H9 (cell line): ENCODE data around the gene FCHO1. TPM values are rescaled to one million over a fixed set of nuclear protein-coding genes. Genes with fewer than 3 reads are reported as not detected.

Experiments used
- DNase-seq: peaks from one replicate; pipeline ENCODE4 v3.0.0-alpha.2; 2017
- H2AFZ ChIP-seq: one replicate; pipeline ENCODE4 v1.6.1; 2013; ENCODE audit warnings: mild to moderate bottlenecking, low read length, control low read depth, moderate library complexity
- H2AK5ac ChIP-seq: 2 replicates; pipeline ENCODE4 v1.6.1; 2013; ENCODE audit warnings: low read length, control low read depth, mixed read lengths; ENCODE audit not compliant: insufficient read length
- H2BK120ac ChIP-seq: one replicate; pipeline ENCODE4 v1.6.1; 2013; ENCODE audit warnings: low read depth, mild to moderate bottlenecking, low read length, control low read depth, inconsistent platforms; ENCODE audit not compliant: poor library complexity, severe bottlenecking
- H2BK12ac ChIP-seq: 2 replicates; pipeline ENCODE4 v1.6.1; 2013; ENCODE audit warnings: low read length, control low read depth, mixed read lengths, low read depth; ENCODE audit not compliant: insufficient read length
- H2BK15ac ChIP-seq: 2 replicates; pipeline ENCODE4 v1.6.1; 2013; ENCODE audit warnings: low read depth, low read length, control low read depth
- H2BK20ac ChIP-seq: one replicate; pipeline ENCODE4 v1.6.1; 2013; ENCODE audit warnings: low read depth, mild to moderate bottlenecking, low read length, control low read depth, inconsistent platforms; ENCODE audit not compliant: poor library complexity, severe bottlenecking
- H2BK5ac ChIP-seq: 2 replicates; pipeline ENCODE4 v1.6.1; 2013; ENCODE audit warnings: low read length, control low read depth, mixed read lengths; ENCODE audit not compliant: insufficient read length
- H3K14ac ChIP-seq: 2 replicates; pipeline ENCODE4 v1.6.1; 2013; ENCODE audit warnings: low read length, control low read depth; ENCODE audit not compliant: insufficient read depth
- H3K18ac ChIP-seq: 2 replicates; pipeline ENCODE4 v1.6.1; 2013; ENCODE audit warnings: low read depth, mild to moderate bottlenecking, mixed read lengths, low read length, control low read depth; ENCODE audit not compliant: insufficient read length
- H3K23ac ChIP-seq: 2 replicates; pipeline ENCODE4 v1.6.1; 2013; ENCODE audit warnings: low read length, control low read depth, mixed read lengths, low read depth; ENCODE audit not compliant: insufficient read length
- H3K23me2 ChIP-seq: 2 replicates; pipeline ENCODE4 v1.6.1; 2013; ENCODE audit warnings: low read depth, mild to moderate bottlenecking, mixed read lengths, low read length, control low read depth; ENCODE audit not compliant: insufficient read length, poor library complexity, severe bottlenecking
- H3K27ac ChIP-seq: 2 replicates; pipeline ENCODE4 v1.5.1; 2013; ENCODE audit warnings: low read length, control low read depth, mixed read lengths, low read depth; ENCODE audit not compliant: insufficient read length
- H3K27me3 ChIP-seq: 2 replicates; pipeline ENCODE4 v1.6.1; 2013; ENCODE audit warnings: low read length, control low read depth, inconsistent platforms; ENCODE audit not compliant: insufficient read depth
- H3K4ac ChIP-seq: 2 replicates; pipeline ENCODE4 v1.6.1; 2013; ENCODE audit warnings: low read depth, mild to moderate bottlenecking, control low read depth, inconsistent platforms, low read length, moderate library complexity
- H3K4me1 ChIP-seq: 2 replicates; pipeline ENCODE4 v1.6.1; 2013; ENCODE audit warnings: low read length, control low read depth, inconsistent platforms; ENCODE audit not compliant: insufficient read depth
- H3K4me2 ChIP-seq: 2 replicates; pipeline ENCODE4 v1.6.1; 2013; ENCODE audit warnings: low read length, control low read depth, mixed read lengths; ENCODE audit not compliant: insufficient read length, insufficient read depth
- H3K56ac ChIP-seq: 2 replicates; pipeline ENCODE4 v1.6.1; 2013; ENCODE audit warnings: low read depth, mild to moderate bottlenecking, mixed read lengths, low read length, control low read depth; ENCODE audit not compliant: insufficient read length
- H3K79me1 ChIP-seq: 2 replicates; pipeline ENCODE4 v1.6.1; 2013; ENCODE audit warnings: low read depth, mild to moderate bottlenecking, moderate library complexity, low read length, control low read depth, inconsistent platforms; ENCODE audit not compliant: insufficient read depth, poor library complexity, severe bottlenecking
- H3K79me2 ChIP-seq: 2 replicates; pipeline ENCODE4 v1.6.1; 2013; ENCODE audit warnings: low read length, control low read depth, inconsistent platforms; ENCODE audit not compliant: insufficient read depth
- H3K9ac ChIP-seq: 2 replicates; pipeline ENCODE4 v1.6.1; 2013; ENCODE audit warnings: low read length, control low read depth, mixed read lengths; ENCODE audit not compliant: insufficient read length; ENCODE audit errors: extremely low read depth
- H3K9me3 ChIP-seq: one replicate; pipeline ENCODE4 v1.6.1; 2013; ENCODE audit warnings: low read depth, low read length, inconsistent platforms; ENCODE audit not compliant: control insufficient read depth
- H3T11ph ChIP-seq: one replicate; pipeline ENCODE4 v1.6.1; 2013; ENCODE audit warnings: mild to moderate bottlenecking, low read length, control low read depth, inconsistent platforms
- H4K20me1 ChIP-seq: one replicate; pipeline ENCODE4 v1.6.1; 2013; ENCODE audit not compliant: control insufficient read depth, insufficient read length, insufficient read depth
- H4K5ac ChIP-seq: 2 replicates; pipeline ENCODE4 v1.6.1; 2013; ENCODE audit warnings: low read depth, mild to moderate bottlenecking, mixed read lengths, low read length, control low read depth; ENCODE audit not compliant: insufficient read length
- H4K8ac ChIP-seq: replicated peaks from 2 replicates; pipeline ENCODE4 v1.6.1; 2013; ENCODE audit warnings: low read length, control low read depth, mixed read lengths, low read depth; ENCODE audit not compliant: insufficient read length
- H4K91ac ChIP-seq: 2 replicates; pipeline ENCODE4 v1.6.1; 2013; ENCODE audit warnings: low read depth, mild to moderate bottlenecking, moderate library complexity, mixed read lengths, low read length, control low read depth; ENCODE audit not compliant: insufficient read length
- H3K27ac Mint-ChIP-seq, 3 experiments: 2 replicates in 2 of 3; 3 replicates in 1 of 3; pipeline ENCODE4 v1.8.0; 2020 to 2021; ENCODE audit warnings: mixed read lengths in 3 of 3, mild to moderate bottlenecking in 1 of 3, moderate library complexity in 1 of 3
- H3K27me3 Mint-ChIP-seq: 2 replicates; pipeline ENCODE4 v1.8.0; 2021; ENCODE audit warnings: low read depth, mild to moderate bottlenecking, moderate library complexity, mixed read lengths
- H3K36me3 Mint-ChIP-seq, 3 experiments: 2 replicates in 2 of 3; 3 replicates in 1 of 3; pipeline ENCODE4 v1.8.0; 2020 to 2021; ENCODE audit warnings: low read depth in 3 of 3, mixed read lengths in 3 of 3; ENCODE audit not compliant: insufficient read depth in 1 of 3
- H3K4me1 Mint-ChIP-seq, 2 experiments: 2 replicates each; pipeline ENCODE4 v1.8.0; 2020; ENCODE audit warnings: mixed read lengths in 2 of 2
- H3K4me3 Mint-ChIP-seq, 2 experiments: 2 replicates in 1 of 2; 3 replicates in 1 of 2; pipeline ENCODE4 v1.8.0; 2020 to 2021; ENCODE audit warnings: mild to moderate bottlenecking in 2 of 2, mixed read lengths in 2 of 2, moderate library complexity in 1 of 2
- H3K9me3 Mint-ChIP-seq, 2 experiments: 2 replicates in 1 of 2; 3 replicates in 1 of 2; pipeline ENCODE4 v1.8.0; 2020; ENCODE audit warnings: mild to moderate bottlenecking in 2 of 2, mixed read lengths in 2 of 2, moderate library complexity in 1 of 2
- WGBS: extraction: QIAGEN DNeasy Blood & Tissue Kit; methylation state at CpG from one replicate; pipeline ENCODE4 v1.1.7; 2013; ENCODE audit warnings: missing lambda C conversion rate, low lambda C conversion rate, mixed read lengths; ENCODE audit not compliant: insufficient read length; ENCODE audit errors: extremely low coverage; 5-methylcytosine and 5-hydroxymethylcytosine counted together
- total RNA-seq: library from RNA; stranded (reverse); gene quantifications from 2 replicates; pipeline ENCODE4 v1.2.1, GENCODE V29; 2021
- TF ChIP-seq, protein P1 (sequence below): fragments of 200-600 bp; sonication (generic); conservative IDR thresholded peaks from 3 replicates; pipeline ENCODE4 v1.8.0; 2021; ENCODE audit warnings: antibody characterized with exemption, mild to moderate bottlenecking

The FCHO1 gene
- total RNA-seq, 1 experiment from 2014 or later, result 13.1 TPM

DNA sequence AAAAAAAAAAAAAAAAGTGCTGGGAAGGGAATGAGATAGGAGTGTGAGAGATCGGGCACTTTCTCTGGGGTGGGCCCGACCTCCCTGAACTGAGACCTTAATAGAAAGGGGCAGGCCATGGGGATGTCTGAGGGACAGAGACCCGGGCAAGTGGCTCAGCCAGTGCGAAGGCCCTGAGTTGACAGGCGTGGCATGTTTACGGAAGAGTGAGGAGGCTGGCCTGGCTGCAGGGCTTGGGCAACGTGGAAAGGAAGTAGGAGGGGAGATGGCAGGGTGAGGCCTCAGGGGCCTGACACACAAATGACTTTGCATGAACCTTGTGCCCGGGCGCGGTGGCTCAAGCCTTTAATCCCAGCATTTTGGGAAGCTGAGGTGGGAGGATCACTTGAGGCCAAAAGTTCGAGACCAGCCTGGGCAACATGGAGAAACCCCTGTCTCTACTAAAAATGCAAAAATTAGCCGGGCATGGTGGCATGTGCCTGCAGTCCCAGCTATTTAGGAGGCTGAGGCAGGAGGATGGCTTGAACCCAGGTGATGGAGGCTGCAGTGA is 13.9 kb downstream of the FCHO1 start:
- Histone ChIP-seq H3K56ac (no peak overlapping the region), H2BK120ac (no peak overlapping the region), H2BK5ac (no peak overlapping the region), H3K4me1 (no peaks in the 10 kb centered on the region), H4K5ac (no peak overlapping the region), H3K18ac (no peak overlapping the region), H3K23me2 (no peaks in the 10 kb centered on the region), H3K9ac (no peak overlapping the region), H2AK5ac (no peak overlapping the region), H2BK20ac (no peak overlapping the region), H3K14ac (no peak overlapping the region), H4K8ac (no peak overlapping the region), H3T11ph (no peak overlapping the region), H4K20me1 (no peaks in the 10 kb centered on the region), H3K23ac (no peak overlapping the region), H2AFZ (no peak overlapping the region), H3K4ac (no peak overlapping the region), H2BK15ac (no peak overlapping the region), H3K4me2 (no peak overlapping the region), H3K9me3 (no peaks in the 10 kb centered on the region), H3K79me1 (no peaks in the 10 kb centered on the region), H4K91ac (no peak overlapping the region), H3K27ac (no peak overlapping the region), H3K27me3 (no peaks in the 10 kb centered on the region), H3K79me2 (no peaks in the 10 kb centered on the region), H2BK12ac (no peak overlapping the region)
- no peaks in the 10 kb centered on the region; a peak in 2 of 5 replicates for H3K9me3 Mint-ChIP-seq
- peaks cover 5 to 13% of the 10 kb centered on the region in 2 experiments for H3K4me1 Mint-ChIP-seq
- H3K27me3 Mint-ChIP-seq, result no peaks in the 10 kb centered on the region
- H3K4me3 Mint-ChIP-seq, result 0 out of 5 replicates have a peak overlapping the region, but pooled peaks of 1 of the 2 experiments have one; percentile 46
- peaks cover 1 to 17% (median 2%) of the 10 kb centered on the region in 3 experiments for H3K36me3 Mint-ChIP-seq
- H3K27ac Mint-ChIP-seq, result peak overlapping the region in 1 of 3 experiments; percentile 37; a peak in 2 of 7 replicates
- TF ChIP-seq, protein P1, sequence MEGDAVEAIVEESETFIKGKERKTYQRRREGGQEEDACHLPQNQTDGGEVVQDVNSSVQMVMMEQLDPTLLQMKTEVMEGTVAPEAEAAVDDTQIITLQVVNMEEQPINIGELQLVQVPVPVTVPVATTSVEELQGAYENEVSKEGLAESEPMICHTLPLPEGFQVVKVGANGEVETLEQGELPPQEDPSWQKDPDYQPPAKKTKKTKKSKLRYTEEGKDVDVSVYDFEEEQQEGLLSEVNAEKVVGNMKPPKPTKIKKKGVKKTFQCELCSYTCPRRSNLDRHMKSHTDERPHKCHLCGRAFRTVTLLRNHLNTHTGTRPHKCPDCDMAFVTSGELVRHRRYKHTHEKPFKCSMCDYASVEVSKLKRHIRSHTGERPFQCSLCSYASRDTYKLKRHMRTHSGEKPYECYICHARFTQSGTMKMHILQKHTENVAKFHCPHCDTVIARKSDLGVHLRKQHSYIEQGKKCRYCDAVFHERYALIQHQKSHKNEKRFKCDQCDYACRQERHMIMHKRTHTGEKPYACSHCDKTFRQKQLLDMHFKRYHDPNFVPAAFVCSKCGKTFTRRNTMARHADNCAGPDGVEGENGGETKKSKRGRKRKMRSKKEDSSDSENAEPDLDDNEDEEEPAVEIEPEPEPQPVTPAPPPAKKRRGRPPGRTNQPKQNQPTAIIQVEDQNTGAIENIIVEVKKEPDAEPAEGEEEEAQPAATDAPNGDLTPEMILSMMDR, result no peak
- no CpG with 5 or more reads among the region's 12 CpGs for WGBS
- no peak for DNase-seq
